ENCODE measurements around the gene PLGRKT. TPM values are rescaled to one million over a fixed set of nuclear protein-coding genes. Genes with fewer than 3 reads are reported as not detected.

Gene PLGRKT
- total RNA-seq, 2 donors from 2014 or later: 21.0 to 31.1 TPM

DNA sequence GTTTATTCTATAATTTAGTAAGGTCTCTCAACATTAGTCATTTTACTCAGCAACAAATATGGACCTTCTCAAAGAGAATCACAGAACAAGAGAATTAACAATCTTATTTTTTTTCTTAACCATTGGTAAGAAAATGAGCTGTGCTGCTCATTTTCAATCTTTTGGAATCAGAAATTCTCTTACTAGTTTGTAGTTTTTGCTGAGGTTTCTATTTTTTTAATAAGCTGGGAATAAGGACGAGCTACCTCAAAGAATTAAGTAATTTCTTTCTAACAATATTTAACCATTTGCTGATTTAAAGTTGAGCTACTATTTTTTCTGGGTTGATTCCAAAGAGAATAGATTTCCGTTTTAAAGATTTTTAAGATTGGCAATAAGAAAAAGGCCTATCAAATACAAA lies 44.2 kb downstream of the PLGRKT start:
- no peaks in the 10 kb centered on the region for H3K36me3 Mint-ChIP-seq (ENCODE audit: low read depth)
- no peak for DNase-seq
- no peak overlapping the region for H3K27ac ChIP-seq (ENCODE audit: low read depth, low read length)
- no peaks in the 10 kb centered on the region for H3K4me1 ChIP-seq (ENCODE audit: control insufficient read depth, insufficient read depth, low read length)
- H3K4me1 Mint-ChIP-seq: no peaks in the 10 kb centered on the region
- H3K4me3 Mint-ChIP-seq: no peak overlapping the region
- H3K36me3 ChIP-seq (ENCODE audit: control insufficient read depth, insufficient read depth, low read length): no peaks in the 10 kb centered on the region
- H3K27ac Mint-ChIP-seq: no peak overlapping the region
- WGBS, 2 experiments (ENCODE audit: insufficient coverage in 1 of 2, insufficient read length in 1 of 2): 88% methylated on average over 1 of the region's 2 CpGs; no CpG with 5 or more reads in 1 of the 2 experiments
- no peak overlapping the region for H3K4me3 ChIP-seq (ENCODE audit: low read length)
- H3K27me3 ChIP-seq (ENCODE audit: control insufficient read depth, insufficient read depth, low read length, poor library complexity, severe bottlenecking): no peaks in the 10 kb centered on the region
- TF ChIP-seq CTCF (conservative IDR thresholded peaks at IDR 0.05): no peak
- no peaks in the 10 kb centered on the region for H3K9me3 Mint-ChIP-seq
- no peak overlapping the region for H3K9ac ChIP-seq (ENCODE audit: extremely low read depth, low read length, poor library complexity, severe bottlenecking)
- no peaks in the 10 kb centered on the region for H3K9me3 ChIP-seq (ENCODE audit: control insufficient read depth, low read length)
- no peaks in the 10 kb centered on the region for H3K27me3 Mint-ChIP-seq (ENCODE audit: insufficient read depth)

DNA sequence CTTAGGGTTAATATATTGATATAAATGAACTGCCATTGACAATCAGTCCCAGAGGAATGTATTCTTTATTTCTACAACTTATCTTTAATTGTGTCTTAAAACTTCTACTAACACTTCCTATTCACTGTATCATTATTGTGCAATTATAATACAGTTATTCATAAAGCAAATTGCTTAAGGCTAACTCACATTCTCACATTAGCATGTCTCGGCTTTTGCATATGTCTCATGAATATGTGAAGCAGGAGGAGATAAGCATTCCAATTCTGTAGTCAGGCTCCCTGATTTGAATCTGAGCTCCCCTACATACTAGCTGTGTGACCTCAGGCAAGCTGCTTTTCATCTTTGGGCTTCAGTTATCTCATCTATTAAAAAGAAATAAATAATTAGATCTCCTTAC lies 45.4 kb downstream of the PLGRKT start:
- Mint-ChIP-seq H3K27me3 (ENCODE audit: insufficient read depth) (no peaks in the 10 kb centered on the region), H3K27ac (no peak overlapping the region), H3K4me3 (no peak overlapping the region), H3K9me3 (no peaks in the 10 kb centered on the region), H3K36me3 (ENCODE audit: low read depth) (no peaks in the 10 kb centered on the region), H3K4me1 (no peaks in the 10 kb centered on the region)
- Histone ChIP-seq H3K9ac (ENCODE audit: extremely low read depth, low read length, poor library complexity, severe bottlenecking) (no peak overlapping the region), H3K4me3 (ENCODE audit: low read length) (no peak overlapping the region), H3K9me3 (ENCODE audit: control insufficient read depth, low read length) (no peaks in the 10 kb centered on the region), H3K4me1 (ENCODE audit: control insufficient read depth, insufficient read depth, low read length) (no peaks in the 10 kb centered on the region), H3K27me3 (ENCODE audit: control insufficient read depth, insufficient read depth, low read length, poor library complexity, severe bottlenecking) (no peaks in the 10 kb centered on the region), H3K27ac (ENCODE audit: low read depth, low read length) (no peak overlapping the region), H3K36me3 (ENCODE audit: control insufficient read depth, insufficient read depth, low read length) (no peaks in the 10 kb centered on the region)
- WGBS, 2 experiments (ENCODE audit: insufficient coverage in 1 of 2, insufficient read length in 1 of 2): 92 to 100% methylated on average over 1 of the region's 1 CpG
- no peak for DNase-seq
- TF ChIP-seq CTCF (conservative IDR thresholded peaks at IDR 0.05): no peak

GRCh38 chr9:5389109-5389732 lies 48.5 kb downstream of the PLGRKT start:
- no peak for DNase-seq
- no peaks in the 10 kb centered on the region for H3K27me3 ChIP-seq (ENCODE audit: control insufficient read depth, insufficient read depth, low read length, poor library complexity, severe bottlenecking)
- H3K36me3 ChIP-seq (ENCODE audit: control insufficient read depth, insufficient read depth, low read length): no peaks in the 10 kb centered on the region
- H3K9me3 ChIP-seq (ENCODE audit: control insufficient read depth, low read length): no peaks in the 10 kb centered on the region
- H3K27ac Mint-ChIP-seq: no peak overlapping the region
- H3K9me3 Mint-ChIP-seq: no peaks in the 10 kb centered on the region
- no peak overlapping the region for H3K27ac ChIP-seq (ENCODE audit: low read depth, low read length)
- H3K4me1 ChIP-seq (ENCODE audit: control insufficient read depth, insufficient read depth, low read length): no peaks in the 10 kb centered on the region
- H3K4me3 ChIP-seq (ENCODE audit: low read length): no peak overlapping the region
- H3K4me3 Mint-ChIP-seq: no peak overlapping the region
- H3K4me1 Mint-ChIP-seq: no peaks in the 10 kb centered on the region
- no peak for TF ChIP-seq CTCF (conservative IDR thresholded peaks at IDR 0.05)
- H3K36me3 Mint-ChIP-seq (ENCODE audit: low read depth): no peaks in the 10 kb centered on the region
- H3K27me3 Mint-ChIP-seq (ENCODE audit: insufficient read depth): no peaks in the 10 kb centered on the region
- WGBS, 2 experiments (ENCODE audit: insufficient coverage in 1 of 2, insufficient read length in 1 of 2): 86 to 88% methylated on average over 3 of the region's 3 CpGs
- H3K9ac ChIP-seq (ENCODE audit: extremely low read depth, low read length, poor library complexity, severe bottlenecking): no peak overlapping the region

Data from endodermal cell (in vitro differentiated cells).